GM23338 (cell line): ENCODE data around the gene DNAH10.

ENCODE experiments used
- CREB1 ChIP-seq: fragments of 250-450 bp; sonication (Bioruptor Pico); IDR thresholded peaks from 2 replicates; pipeline ENCODE4 v1.5.0; 2020; ENCODE audit warnings: low read depth, mild to moderate bottlenecking, moderate library complexity
- CTCF ChIP-seq, 2 experiments: fragments of 200-600 bp in 1 of 2; sonication (generic) in 1 of 2; conservative IDR thresholded peaks; 2 replicates each; pipeline versions ENCODE4 v1.5.1 to v1.6.1; 2016 to 2017; ENCODE audit warnings: antibody characterized with exemption in 2 of 2, low read depth in 2 of 2, mild to moderate bottlenecking in 2 of 2, moderate library complexity in 1 of 2
- EZH2 ChIP-seq: fragments of 200-600 bp; sonication (generic); IDR thresholded peaks from one replicate; pipeline ENCODE4 v1.8.0; 2017; ENCODE audit warnings: antibody characterized with exemption, mild to moderate bottlenecking, low read depth; ENCODE audit not compliant: unreplicated experiment
- EZH2phosphoT487 ChIP-seq: fragments of 200-600 bp; sonication (generic); IDR thresholded peaks from one replicate; pipeline ENCODE4 v1.8.1; 2018; ENCODE audit warnings: antibody characterized with exemption; ENCODE audit not compliant: unreplicated experiment
- JUNB ChIP-seq: IDR thresholded peaks from one replicate; pipeline ENCODE4 v1.6.1; 2016; ENCODE audit warnings: antibody characterized with exemption; ENCODE audit not compliant: unreplicated experiment
- NANOG ChIP-seq: IDR thresholded peaks from 2 replicates; pipeline ENCODE4 v1.6.1; 2016; ENCODE audit warnings: antibody characterized with exemption, borderline replicate concordance
- POLR2AphosphoS5 ChIP-seq: IDR thresholded peaks from 2 replicates; pipeline ENCODE4 v1.6.1; 2016; ENCODE audit warnings: antibody characterized with exemption, low read depth
- STAT1 ChIP-seq: IDR thresholded peaks from one replicate; pipeline ENCODE4 v1.6.1; 2016; ENCODE audit warnings: antibody characterized with exemption; ENCODE audit not compliant: unreplicated experiment
- ZNF114 ChIP-seq: fragments of 250-450 bp; sonication (Bioruptor Pico); IDR thresholded peaks from 2 replicates; pipeline ENCODE4 v1.5.0; 2020; ENCODE audit warnings: mild to moderate bottlenecking, moderate library complexity
- ZNF331 ChIP-seq: fragments of 250-450 bp; sonication (Bioruptor Pico); IDR thresholded peaks from 2 replicates; pipeline ENCODE4 v1.5.0; 2020; ENCODE audit warnings: low read depth, mild to moderate bottlenecking, moderate library complexity
- TF ChIP-seq, protein P1 (sequence below): IDR thresholded peaks from one replicate; pipeline ENCODE4 v1.6.1; 2018; ENCODE audit warnings: antibody characterized with exemption; ENCODE audit not compliant: unreplicated experiment

- TF ChIP-seq EZH2 (no peak), CTCF (conservative IDR thresholded peaks at IDR 0.05; ENCODE audit: low read depth in 2 of 2) (no peak), EZH2phosphoT487 (no peak), POLR2AphosphoS5 (no peak), ZNF114 (CRISPR knock-in tag) (no peak), NANOG (no peak), JUNB (no peak), ZNF331 (CRISPR knock-in tag) (no peak), STAT1 (no peak), CREB1 (no peak)
- TF ChIP-seq, protein P1, sequence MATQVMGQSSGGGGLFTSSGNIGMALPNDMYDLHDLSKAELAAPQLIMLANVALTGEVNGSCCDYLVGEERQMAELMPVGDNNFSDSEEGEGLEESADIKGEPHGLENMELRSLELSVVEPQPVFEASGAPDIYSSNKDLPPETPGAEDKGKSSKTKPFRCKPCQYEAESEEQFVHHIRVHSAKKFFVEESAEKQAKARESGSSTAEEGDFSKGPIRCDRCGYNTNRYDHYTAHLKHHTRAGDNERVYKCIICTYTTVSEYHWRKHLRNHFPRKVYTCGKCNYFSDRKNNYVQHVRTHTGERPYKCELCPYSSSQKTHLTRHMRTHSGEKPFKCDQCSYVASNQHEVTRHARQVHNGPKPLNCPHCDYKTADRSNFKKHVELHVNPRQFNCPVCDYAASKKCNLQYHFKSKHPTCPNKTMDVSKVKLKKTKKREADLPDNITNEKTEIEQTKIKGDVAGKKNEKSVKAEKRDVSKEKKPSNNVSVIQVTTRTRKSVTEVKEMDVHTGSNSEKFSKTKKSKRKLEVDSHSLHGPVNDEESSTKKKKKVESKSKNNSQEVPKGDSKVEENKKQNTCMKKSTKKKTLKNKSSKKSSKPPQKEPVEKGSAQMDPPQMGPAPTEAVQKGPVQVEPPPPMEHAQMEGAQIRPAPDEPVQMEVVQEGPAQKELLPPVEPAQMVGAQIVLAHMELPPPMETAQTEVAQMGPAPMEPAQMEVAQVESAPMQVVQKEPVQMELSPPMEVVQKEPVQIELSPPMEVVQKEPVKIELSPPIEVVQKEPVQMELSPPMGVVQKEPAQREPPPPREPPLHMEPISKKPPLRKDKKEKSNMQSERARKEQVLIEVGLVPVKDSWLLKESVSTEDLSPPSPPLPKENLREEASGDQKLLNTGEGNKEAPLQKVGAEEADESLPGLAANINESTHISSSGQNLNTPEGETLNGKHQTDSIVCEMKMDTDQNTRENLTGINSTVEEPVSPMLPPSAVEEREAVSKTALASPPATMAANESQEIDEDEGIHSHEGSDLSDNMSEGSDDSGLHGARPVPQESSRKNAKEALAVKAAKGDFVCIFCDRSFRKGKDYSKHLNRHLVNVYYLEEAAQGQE = no peak
Measured at GRCh38 chr12:123960856-123961255, 198.8 kb downstream of the DNAH10 start.
